Activated CD4-positive, alpha-beta T cell treated with anti-CD3 and anti-CD28 coated beads for 4 hours (primary cell): ENCODE results near the gene TMEM43.
A peak's percentile ranks its signal among the peaks of the same experiment; 100 is the strongest.

Experiments
- DNase-seq, 2 donors: peaks; one replicate each; pipeline ENCODE4 v3.0.0-alpha.2; 2020

The TMEM43 gene

DNA sequence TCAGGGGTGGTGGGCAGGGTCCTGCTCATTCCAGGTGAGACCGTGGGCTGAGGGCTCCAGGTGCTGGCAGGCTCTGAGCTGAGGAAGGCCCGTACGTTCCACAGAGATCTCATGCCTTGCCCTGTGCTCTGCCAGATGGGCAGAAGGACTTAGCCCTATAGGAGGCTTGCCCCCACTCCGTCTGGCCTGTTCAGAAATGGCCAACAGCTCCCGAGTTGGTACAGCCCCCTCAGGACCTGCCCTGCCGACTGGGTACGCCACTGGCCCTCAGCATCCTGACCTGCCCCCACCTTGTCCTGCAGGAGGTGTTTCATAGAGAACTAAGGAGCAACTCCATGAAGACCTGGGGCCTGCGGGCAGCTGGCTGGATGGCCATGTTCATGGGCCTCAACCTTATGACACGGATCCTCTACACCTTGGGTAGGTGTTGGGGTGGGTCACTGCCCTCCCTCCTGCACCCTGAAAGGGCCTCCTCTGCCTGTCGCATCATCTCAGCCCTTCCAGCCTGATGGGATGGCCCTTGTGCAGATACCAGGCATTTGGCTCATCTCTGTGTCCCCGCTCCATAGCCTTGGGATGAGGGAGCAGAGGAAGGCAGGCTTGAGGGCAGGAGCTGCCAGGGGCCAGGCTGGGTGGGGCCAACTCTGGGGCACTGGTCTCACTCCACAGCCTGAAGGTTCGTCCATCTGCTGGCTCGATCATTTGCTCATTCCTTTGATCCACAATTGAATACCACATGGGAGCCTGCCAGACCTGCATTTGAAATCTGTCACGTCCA lies 14.2 kb downstream of the TMEM43 start:
- DNase-seq = no peak

DNA sequence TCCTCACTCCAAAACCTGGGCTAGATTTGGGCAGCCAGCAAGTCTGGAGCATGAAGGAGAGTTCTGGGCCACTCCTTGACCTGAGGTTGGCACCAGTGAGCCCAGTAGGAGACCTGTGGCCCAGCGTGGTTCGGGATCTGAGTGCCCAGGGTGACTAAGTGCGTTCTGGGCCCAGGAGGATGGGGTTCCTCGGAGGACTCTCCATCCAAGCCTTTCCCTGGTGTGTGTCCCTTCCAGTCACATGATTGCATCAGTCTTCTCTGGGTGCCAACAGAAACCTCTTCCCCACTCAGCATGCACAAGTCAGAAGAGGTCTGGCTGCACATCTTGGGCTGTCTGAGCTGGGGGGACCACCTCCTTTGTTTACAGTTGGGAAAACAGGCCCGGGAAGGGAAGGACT lies 14.9 kb downstream of the TMEM43 start:
- DNase-seq = no peak

GRCh38 chr3:14140668-14141067 lies 15.8 kb downstream of the TMEM43 start:
- DNase-seq = no peak

GRCh38 chr3:14141144-14141543 lies 16.3 kb downstream of the TMEM43 start:
- DNase-seq = no peak

GRCh38 chr3:14141602-14142341 lies 16.9 kb downstream of the TMEM43 start:
- no peak for DNase-seq

- DNase-seq = peak; percentile 37 to 52
These were observed 17.9 kb downstream of the TMEM43 start for GRCh38 chr3:14142567-14143270.

DNA sequence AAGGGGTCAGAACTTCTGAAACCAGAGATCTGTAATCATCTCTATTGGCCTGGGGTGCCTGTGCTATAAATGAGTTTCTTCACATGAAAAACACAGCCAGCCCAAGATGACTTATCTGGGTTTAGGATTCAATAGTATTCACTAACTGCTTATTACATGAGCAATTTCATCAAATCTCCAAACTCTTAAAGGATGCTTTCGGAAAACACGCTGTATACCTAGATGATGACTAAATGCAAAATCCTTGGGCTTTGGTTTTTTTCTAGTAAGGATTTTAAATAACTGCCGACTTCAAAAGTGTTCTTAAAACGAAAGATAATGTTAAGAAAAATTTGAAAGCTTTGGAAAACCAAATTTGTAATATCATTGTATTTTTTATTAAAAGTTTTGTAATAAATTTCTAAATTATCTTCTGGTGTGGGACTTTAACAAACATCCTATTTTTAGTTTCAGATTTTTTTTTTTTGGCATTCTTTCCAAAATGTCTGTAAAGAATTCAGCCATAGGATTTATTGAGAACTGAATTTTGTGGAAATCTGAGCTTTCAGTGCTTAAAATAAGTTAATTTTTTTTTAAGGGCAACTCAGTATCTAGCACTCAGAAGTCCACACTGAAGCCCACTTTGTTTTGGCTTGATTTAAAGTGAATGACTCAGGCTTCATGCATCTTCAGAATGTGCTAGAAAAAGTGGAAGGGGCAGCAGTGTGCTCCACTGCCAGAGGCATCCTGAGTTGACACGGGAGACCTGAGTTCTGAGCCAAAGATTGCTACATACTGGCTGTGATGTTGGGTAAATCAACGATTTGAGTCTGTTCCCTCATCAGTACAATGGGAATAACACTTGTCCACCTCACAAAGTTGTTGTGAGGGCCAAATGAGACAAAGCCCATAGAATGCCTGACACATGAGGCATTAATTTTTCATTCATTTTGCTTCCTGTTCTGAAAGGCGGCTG lies 18.7 kb downstream of the TMEM43 start:
- DNase-seq = no peak

DNA sequence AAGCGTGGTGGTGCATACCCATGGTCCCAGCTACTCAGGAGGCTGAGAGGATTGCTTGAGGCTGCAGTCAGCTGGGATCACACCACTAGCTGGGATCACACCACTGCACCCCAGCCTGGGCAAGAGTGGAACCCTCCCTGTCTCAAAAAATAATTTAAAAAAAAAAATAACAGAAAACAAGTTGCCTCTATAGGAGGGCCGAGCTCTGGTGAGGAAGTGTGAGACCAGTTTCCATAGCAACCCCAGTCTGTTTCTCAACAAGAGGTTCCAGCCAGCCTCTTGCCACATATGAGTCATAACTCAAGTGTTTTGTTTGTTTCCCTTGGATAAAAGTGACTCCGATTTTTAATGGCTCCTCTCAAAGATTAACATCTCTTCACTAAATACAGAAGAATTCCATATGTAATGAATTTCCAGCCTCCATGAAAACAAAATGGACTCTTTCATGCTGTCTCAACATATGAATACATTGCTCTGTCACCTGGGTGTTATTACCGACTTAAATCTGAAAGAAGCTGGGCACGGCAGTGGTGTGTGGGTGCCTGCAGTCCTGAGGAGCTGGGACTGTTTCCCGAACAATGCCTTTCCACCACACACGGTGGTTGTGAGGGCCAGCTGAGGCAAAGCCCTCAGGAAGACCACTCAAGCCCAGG lies 19.7 kb downstream of the TMEM43 start:
- DNase-seq = peak; percentile 53 to 63

- no peak for DNase-seq
These were observed 20.4 kb downstream of the TMEM43 start for GRCh38 chr3:14145236-14145635.

GRCh38 chr3:14145670-14146380 lies 21.0 kb downstream of the TMEM43 start:
- DNase-seq = no peak

GRCh38 chr3:14146381-14147065 lies 21.7 kb downstream of the TMEM43 start:
- DNase-seq = no peak

DNA sequence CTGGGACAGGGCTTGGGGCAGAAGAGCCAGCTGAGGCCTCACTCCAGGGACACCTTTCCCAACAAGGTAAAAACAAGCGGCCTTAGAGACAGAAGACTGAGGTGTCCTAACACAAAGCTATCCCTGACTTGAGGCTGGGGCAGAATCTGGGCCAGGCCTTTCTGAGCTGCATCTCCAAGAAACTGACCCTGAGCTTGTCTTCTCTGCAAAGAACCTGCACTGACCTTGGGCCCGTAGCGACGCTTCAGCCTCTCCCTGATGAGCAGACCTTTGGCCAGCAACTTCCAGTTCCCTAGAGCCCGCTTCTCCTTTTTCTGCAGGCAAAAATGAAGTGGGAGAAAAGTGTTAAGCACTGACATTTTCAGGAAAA lies 22.2 kb downstream of the TMEM43 start:
- no peak for DNase-seq

GRCh38 chr3:14147617-14148016 lies 22.8 kb downstream of the TMEM43 start:
- no peak for DNase-seq

- no peak for DNase-seq
These were observed 23.5 kb downstream of the TMEM43 start for GRCh38 chr3:14148041-14148985.

DNA sequence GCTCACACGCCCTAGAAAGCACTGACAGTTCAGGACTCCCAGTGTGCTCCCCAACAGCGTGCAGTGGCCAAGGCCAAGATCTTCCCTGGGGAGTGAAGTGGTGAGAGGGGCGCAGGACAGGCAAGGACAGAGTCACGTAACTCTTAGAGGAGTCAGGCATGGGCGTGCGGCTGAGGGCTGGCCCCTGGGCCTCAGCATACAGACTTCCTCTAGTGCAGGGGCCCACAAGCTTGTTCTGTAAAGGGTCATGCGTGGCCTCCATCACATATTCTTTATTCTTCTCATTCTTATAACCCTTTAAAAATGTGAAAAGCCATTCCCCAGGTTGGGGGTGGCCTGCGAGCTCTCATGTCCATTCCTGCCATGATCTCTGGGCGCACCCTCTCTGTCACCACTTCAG lies 25.2 kb downstream of the TMEM43 start:
- DNase-seq = no peak

GRCh38 chr3:14150491-14151230 lies 25.8 kb downstream of the TMEM43 start:
- no peak for DNase-seq

- no peak for DNase-seq
These were observed 26.7 kb downstream of the TMEM43 start for GRCh38 chr3:14151471-14152083.

DNA sequence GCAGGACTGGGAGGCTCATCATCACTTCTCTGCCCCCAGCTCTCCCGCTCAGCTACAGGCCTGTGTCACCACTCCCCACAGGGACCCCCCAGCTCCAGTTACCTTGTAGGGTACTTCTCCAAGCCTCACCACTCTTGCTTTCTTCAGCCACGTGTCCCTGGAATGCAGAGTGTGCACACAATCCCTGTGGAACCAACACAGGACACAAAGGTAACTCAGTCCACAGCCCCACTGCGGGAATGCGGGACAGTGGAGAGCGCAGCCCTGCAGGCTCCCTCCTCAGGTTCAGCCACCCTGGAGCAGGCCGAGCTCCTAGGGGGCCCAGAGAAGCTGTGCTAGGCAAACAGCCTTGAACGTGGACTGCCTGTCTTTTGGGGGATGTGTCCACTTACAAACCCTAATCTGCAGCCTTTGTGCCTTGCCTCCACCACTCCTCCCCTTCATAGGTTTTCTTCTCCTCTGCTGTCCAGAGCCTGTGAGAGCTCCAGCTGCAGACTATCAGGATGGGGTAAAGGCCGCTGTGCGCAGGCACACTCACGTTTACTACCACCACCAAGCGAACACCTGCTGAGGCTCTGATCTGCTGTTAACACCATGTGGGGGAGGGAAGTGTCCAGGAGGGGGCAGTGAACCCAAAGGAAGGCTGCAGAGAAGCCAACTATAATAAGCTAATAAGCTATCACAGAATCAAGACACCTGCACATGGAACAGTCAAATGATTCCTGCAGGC lies 27.5 kb downstream of the TMEM43 start:
- no peak for DNase-seq
